CD8-positive, alpha-beta memory T cell (primary cell): ENCODE measurements around the gene MYH16. TPM values are rescaled to one million over a fixed set of nuclear protein-coding genes. Genes with fewer than 3 reads are reported as not detected.
A peak's percentile ranks its signal among the peaks of the same experiment; 100 is the strongest.

ENCODE experiments used
- CTCF ChIA-PET: fragments of 350-600 bp; sonication (Branson Sonifier 250); formaldehyde crosslinking; loops from one replicate; lab custom pipeline; 2021; ENCODE audit warnings: antibody characterized with exemption; lab: Charles Lee
- POLR2A ChIA-PET: fragments of 350-600 bp; sonication (Branson Sonifier 250); formaldehyde crosslinking; loops from one replicate; lab custom pipeline; 2021; ENCODE audit warnings: antibody characterized with exemption; lab: Charles Lee
- DNase-seq, 5 donors: peaks; one replicate each; pipeline versions ENCODE4 v3.0.0 to v3.0.0-alpha.2; 2020 to 2022; ENCODE audit warnings: mixed read lengths in 1 of 5
- H3K27ac ChIP-seq: one replicate; pipeline ENCODE4 v1.7.0; 2013; ENCODE audit warnings: low read depth, mild to moderate bottlenecking, low read length, moderate library complexity
- H3K27me3 ChIP-seq: 2 replicates; pipeline ENCODE4 v1.7.0; 2013; ENCODE audit warnings: low read length, mild to moderate bottlenecking; ENCODE audit not compliant: insufficient read depth, poor library complexity, severe bottlenecking
- H3K36me3 ChIP-seq: 2 replicates; pipeline ENCODE4 v1.7.0; 2013; ENCODE audit warnings: mild to moderate bottlenecking, low read length, moderate library complexity; ENCODE audit not compliant: insufficient read depth
- H3K4me1 ChIP-seq: 2 replicates; pipeline ENCODE4 v1.7.0; 2013; ENCODE audit warnings: mild to moderate bottlenecking, low read length, moderate library complexity; ENCODE audit not compliant: insufficient read depth
- H3K4me3 ChIP-seq: 2 replicates; pipeline ENCODE4 v1.7.0; 2013; ENCODE audit warnings: mild to moderate bottlenecking, low read length
- H3K9me3 ChIP-seq: 2 replicates; pipeline ENCODE4 v1.7.0; 2013; ENCODE audit warnings: mild to moderate bottlenecking, low read length
- H3K27ac Mint-ChIP-seq, 8 donors: one replicate each; pipeline ENCODE4 v1.8.0; 2020 to 2021; ENCODE audit warnings: mixed read lengths in 8 of 8, mild to moderate bottlenecking in 6 of 8, inconsistent platforms in 3 of 8, moderate library complexity in 3 of 8
- H3K27me3 Mint-ChIP-seq, 2 donors: one replicate each; pipeline ENCODE4 v1.8.0; 2020 to 2021; ENCODE audit warnings: mixed read lengths in 2 of 2, mild to moderate bottlenecking in 1 of 2, moderate library complexity in 1 of 2
- H3K36me3 Mint-ChIP-seq, 3 donors: one replicate each; pipeline ENCODE4 v1.8.0; 2020 to 2021; ENCODE audit warnings: mixed read lengths in 3 of 3, inconsistent platforms in 1 of 3, mild to moderate bottlenecking in 1 of 3
- H3K4me1 Mint-ChIP-seq, 3 donors: one replicate each; pipeline ENCODE4 v1.8.0; 2020 to 2021; ENCODE audit warnings: mixed read lengths in 3 of 3, inconsistent platforms in 1 of 3, mild to moderate bottlenecking in 1 of 3
- H3K4me3 Mint-ChIP-seq, 7 donors: one replicate each; pipeline ENCODE4 v1.8.0; 2020 to 2021; ENCODE audit warnings: mixed read lengths in 7 of 7, mild to moderate bottlenecking in 6 of 7, moderate library complexity in 4 of 7, inconsistent platforms in 2 of 7
- H3K9me3 Mint-ChIP-seq, 5 donors: one replicate each; pipeline ENCODE4 v1.8.0; 2020 to 2022; ENCODE audit warnings: mixed read lengths in 5 of 5, mild to moderate bottlenecking in 3 of 5, moderate library complexity in 2 of 5, inconsistent platforms in 1 of 5
- polyA plus RNA-seq: library from polyadenylated mRNA; unstranded; fragments of 300-500 nt; fragmentation: Illumina TruSeq; gene quantifications from one replicate; pipeline ENCODE4 v1.2.3, GENCODE V29; 2021
- total RNA-seq, 2 experiments: library from RNA; stranded (reverse); gene quantifications; one replicate each; pipeline ENCODE4 v1.2.3, GENCODE V29; 2021

Gene MYH16
- total and polyA plus RNA-seq, 3 experiments from 2014 or later: not detected

DNA sequence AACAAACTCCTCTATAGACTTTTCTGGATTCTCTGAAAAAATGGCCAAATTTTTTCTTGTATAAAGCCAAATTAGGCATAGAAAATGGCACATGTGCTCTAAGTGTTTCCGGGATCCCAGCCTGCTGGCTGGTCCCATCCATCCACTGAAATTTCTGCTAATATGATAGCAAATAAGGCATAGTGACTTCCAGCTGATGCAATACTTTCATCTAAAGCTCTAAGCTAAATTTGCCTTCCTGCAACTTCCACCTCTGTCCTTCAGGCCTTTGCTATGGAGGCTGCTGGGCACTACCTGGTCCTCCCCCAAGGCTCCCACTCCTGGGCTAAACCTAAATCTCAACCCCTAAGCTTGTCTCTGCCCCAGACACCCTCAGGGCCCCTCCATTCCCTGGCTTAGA, 20.5 kb downstream of the MYH16 start:
- Mint-ChIP-seq H3K4me3 (no peak overlapping the region), H3K9me3 (no peaks in the 10 kb centered on the region), H3K4me1 (no peaks in the 10 kb centered on the region), H3K36me3 (no peaks in the 10 kb centered on the region), H3K27ac (no peak overlapping the region), H3K27me3 (no peaks in the 10 kb centered on the region)
- no peaks in the 10 kb centered on the region for H3K4me1 ChIP-seq
- no peak overlapping the region for H3K27ac ChIP-seq
- H3K27me3 ChIP-seq: no peaks in the 10 kb centered on the region
- H3K36me3 ChIP-seq: no peaks in the 10 kb centered on the region
- no peaks in the 10 kb centered on the region for H3K9me3 ChIP-seq
- ChIA-PET CTCF (no interaction called here), POLR2A (no interaction called here)
- no peak for DNase-seq
- H3K4me3 ChIP-seq: no peak overlapping the region

GRCh38 chr7:99293650-99294049, 21.0 kb downstream of the MYH16 start:
- H3K27ac Mint-ChIP-seq: no peak overlapping the region
- H3K4me1 Mint-ChIP-seq: no peaks in the 10 kb centered on the region
- H3K36me3 Mint-ChIP-seq: no peaks in the 10 kb centered on the region
- no peaks in the 10 kb centered on the region for H3K27me3 ChIP-seq
- no peaks in the 10 kb centered on the region for H3K9me3 Mint-ChIP-seq
- H3K27ac ChIP-seq: no peak overlapping the region
- POLR2A ChIA-PET: no interaction called here
- H3K9me3 ChIP-seq: no peaks in the 10 kb centered on the region
- H3K4me3 ChIP-seq: no peak overlapping the region
- H3K4me3 Mint-ChIP-seq: no peak overlapping the region
- no peaks in the 10 kb centered on the region for H3K4me1 ChIP-seq
- CTCF ChIA-PET: interaction anchor here (1.1 kb wide), 1 partner anchor 17 kb away, joined by 3 read pairs; no protein-coding TSS in a partner anchor
- DNase-seq: no peak
- H3K36me3 ChIP-seq: no peaks in the 10 kb centered on the region
- no peaks in the 10 kb centered on the region for H3K27me3 Mint-ChIP-seq

DNA sequence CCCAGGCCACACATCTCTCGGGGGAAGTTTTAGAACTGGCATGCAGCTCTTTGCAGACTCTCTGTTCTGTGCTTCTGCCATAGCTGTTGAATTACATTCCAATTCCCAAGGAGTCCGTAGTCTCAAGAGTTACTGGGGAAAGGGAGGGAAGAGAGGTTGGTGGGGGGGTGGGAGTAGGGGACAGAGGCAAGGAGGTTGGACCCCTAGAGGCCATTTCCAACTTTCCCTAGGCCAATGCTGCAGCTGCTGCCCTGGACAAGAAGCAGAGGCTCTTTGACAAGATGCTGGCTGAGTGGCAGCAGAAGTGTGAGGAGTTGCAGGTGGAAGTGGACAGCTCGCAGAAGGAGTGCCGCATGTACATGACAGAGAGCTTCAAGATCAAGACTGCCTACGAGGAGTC, 23.8 kb downstream of the MYH16 start:
- H3K4me1 Mint-ChIP-seq: no peaks in the 10 kb centered on the region
- POLR2A ChIA-PET: interaction anchor here (0.6 kb wide), 1 partner anchor 23 kb away, joined by 4 read pairs; no protein-coding TSS in a partner anchor
- no peak for DNase-seq
- Histone ChIP-seq H3K9me3 (no peaks in the 10 kb centered on the region), H3K4me1 (no peaks in the 10 kb centered on the region), H3K36me3 (no peaks in the 10 kb centered on the region), H3K27me3 (no peaks in the 10 kb centered on the region), H3K27ac (no peak overlapping the region), H3K4me3 (no peak overlapping the region)
- H3K9me3 Mint-ChIP-seq: no peaks in the 10 kb centered on the region
- CTCF ChIA-PET: no interaction called here
- H3K4me3 Mint-ChIP-seq: no peak overlapping the region
- H3K36me3 Mint-ChIP-seq: no peaks in the 10 kb centered on the region
- H3K27ac Mint-ChIP-seq: peak overlapping the region in 1 of 8 donors; percentile 27
- H3K27me3 Mint-ChIP-seq: no peaks in the 10 kb centered on the region

DNA sequence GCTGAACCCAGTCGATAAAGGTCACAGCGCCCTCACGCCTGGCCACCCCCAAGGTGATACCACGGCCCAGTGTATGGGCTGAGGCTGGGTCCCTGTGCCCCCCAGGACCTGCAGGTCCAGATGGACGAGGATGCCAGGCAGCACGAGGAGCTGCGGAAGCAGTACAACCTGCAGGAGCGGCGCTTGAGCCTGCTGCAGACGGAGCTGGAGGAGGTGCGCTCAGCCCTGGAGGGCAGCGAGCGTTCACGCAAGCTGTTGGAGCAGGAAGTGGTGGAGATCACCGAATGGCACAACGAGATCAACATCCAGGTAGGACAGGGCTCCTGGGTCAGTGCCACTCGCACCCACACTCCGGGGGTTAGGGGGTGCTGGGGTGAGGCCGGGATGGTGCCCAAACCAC, 28.9 kb downstream of the MYH16 start:
- Mint-ChIP-seq H3K4me1 (no peaks in the 10 kb centered on the region), H3K27me3 (peaks cover 0 to 3% of the 10 kb centered on the region in 2 donors), H3K9me3 (no peaks in the 10 kb centered on the region), H3K27ac (no peak overlapping the region), H3K4me3 (no peak overlapping the region), H3K36me3 (no peaks in the 10 kb centered on the region)
- no peak for DNase-seq
- no peaks in the 10 kb centered on the region for H3K36me3 ChIP-seq
- H3K9me3 ChIP-seq: no peaks in the 10 kb centered on the region
- ChIA-PET CTCF (no interaction called here), POLR2A (interaction anchor here (0.5 kb wide), 1 partner anchor 416 kb away, joined by 4 read pairs; no protein-coding TSS in a partner anchor)
- no peak overlapping the region for H3K4me3 ChIP-seq
- H3K4me1 ChIP-seq: no peaks in the 10 kb centered on the region
- no peak overlapping the region for H3K27ac ChIP-seq
- no peaks in the 10 kb centered on the region for H3K27me3 ChIP-seq

GRCh38 chr7:99305473-99306260, 33.0 kb downstream of the MYH16 start:
- H3K4me3 Mint-ChIP-seq: no peak overlapping the region
- ChIA-PET CTCF (interaction anchor here (0.7 to 1.1 kb wide), 4 partner anchors 8 to 1769 kb away, joined by 3 read pairs; no protein-coding TSS in a partner anchor), POLR2A (no interaction called here)
- H3K36me3 ChIP-seq: no peaks in the 10 kb centered on the region
- H3K27ac ChIP-seq: no peak overlapping the region
- no peak overlapping the region for H3K27ac Mint-ChIP-seq
- peaks cover 0 to 4% (median 0%) of the 10 kb centered on the region in 3 donors for H3K36me3 Mint-ChIP-seq
- H3K4me1 Mint-ChIP-seq: no peaks in the 10 kb centered on the region
- H3K27me3 ChIP-seq: no peaks in the 10 kb centered on the region
- peaks cover 6 to 11% of the 10 kb centered on the region in 2 donors for H3K27me3 Mint-ChIP-seq
- DNase-seq: no peak
- H3K4me1 ChIP-seq: no peaks in the 10 kb centered on the region
- H3K4me3 ChIP-seq: no peak overlapping the region
- no peaks in the 10 kb centered on the region for H3K9me3 ChIP-seq
- peaks cover 0 to 4% (median 0%) of the 10 kb centered on the region in 5 donors for H3K9me3 Mint-ChIP-seq

GRCh38 chr7:99308461-99309074, 35.9 kb downstream of the MYH16 start:
- peaks cover 1 to 5% (median 4%) of the 10 kb centered on the region in 3 donors for H3K4me1 Mint-ChIP-seq
- ChIA-PET POLR2A (no interaction called here), CTCF (no interaction called here)
- peaks cover 0 to 4% (median 0%) of the 10 kb centered on the region in 3 donors for H3K36me3 Mint-ChIP-seq
- Histone ChIP-seq H3K27ac (no peak overlapping the region), H3K4me1 (no peaks in the 10 kb centered on the region), H3K9me3 (no peaks in the 10 kb centered on the region), H3K36me3 (no peaks in the 10 kb centered on the region), H3K27me3 (no peaks in the 10 kb centered on the region), H3K4me3 (no peak overlapping the region)
- H3K9me3 Mint-ChIP-seq: peaks cover 0 to 4% (median 0%) of the 10 kb centered on the region in 5 donors
- H3K27ac Mint-ChIP-seq: no peak overlapping the region
- no peak overlapping the region for H3K4me3 Mint-ChIP-seq
- peaks cover 11 to 24% of the 10 kb centered on the region in 2 donors for H3K27me3 Mint-ChIP-seq
- DNase-seq: no peak

DNA sequence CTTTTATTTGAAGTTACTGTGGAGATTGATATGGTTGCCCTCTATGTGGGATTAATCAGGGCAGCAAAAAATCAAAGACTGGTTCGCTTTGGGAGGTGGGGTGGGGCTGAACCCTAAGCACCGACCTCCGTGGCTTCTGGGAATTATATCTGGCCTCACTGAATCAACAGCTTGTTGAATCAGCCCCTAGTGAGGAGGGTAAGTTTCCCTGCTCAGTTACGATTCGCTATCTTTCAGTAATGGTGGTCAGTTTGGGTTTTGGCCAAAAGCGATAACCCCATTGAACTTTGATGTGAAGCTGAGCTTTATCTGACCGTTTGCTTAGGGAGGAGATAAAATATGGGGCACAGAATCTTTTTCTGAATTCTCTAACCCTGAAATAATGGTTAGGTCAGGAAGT, 36.5 kb downstream of the MYH16 start:
- Mint-ChIP-seq H3K27me3 (peaks cover 11 to 24% of the 10 kb centered on the region in 2 donors), H3K9me3 (peaks cover 0 to 4% (median 0%) of the 10 kb centered on the region in 5 donors), H3K4me3 (no peak overlapping the region), H3K36me3 (peaks cover 0 to 4% (median 0%) of the 10 kb centered on the region in 3 donors), H3K4me1 (peaks cover 1 to 5% (median 4%) of the 10 kb centered on the region in 3 donors), H3K27ac (no peak overlapping the region)
- H3K27ac ChIP-seq: no peak overlapping the region
- H3K4me3 ChIP-seq: no peak overlapping the region
- H3K36me3 ChIP-seq: no peaks in the 10 kb centered on the region
- no peaks in the 10 kb centered on the region for H3K9me3 ChIP-seq
- ChIA-PET POLR2A (no interaction called here), CTCF (interaction anchor here (1.0 kb wide), 1 partner anchor 18 kb away, joined by 3 read pairs; no protein-coding TSS in a partner anchor)
- no peaks in the 10 kb centered on the region for H3K4me1 ChIP-seq
- DNase-seq: no peak
- no peaks in the 10 kb centered on the region for H3K27me3 ChIP-seq

GRCh38 chr7:99310004-99310403, 37.4 kb downstream of the MYH16 start:
- Histone ChIP-seq H3K9me3 (no peaks in the 10 kb centered on the region), H3K4me1 (no peaks in the 10 kb centered on the region), H3K27ac (no peak overlapping the region), H3K4me3 (no peak overlapping the region), H3K36me3 (no peaks in the 10 kb centered on the region), H3K27me3 (no peaks in the 10 kb centered on the region)
- Mint-ChIP-seq H3K27ac (no peak overlapping the region), H3K4me3 (no peak overlapping the region), H3K36me3 (peaks cover 0 to 4% (median 0%) of the 10 kb centered on the region in 3 donors), H3K4me1 (peaks cover 1 to 10% (median 10%) of the 10 kb centered on the region in 3 donors), H3K9me3 (peaks cover 0 to 4% (median 0%) of the 10 kb centered on the region in 5 donors), H3K27me3 (peaks cover 8 to 29% of the 10 kb centered on the region in 2 donors)
- no peak for DNase-seq
- ChIA-PET CTCF (interaction anchor here (0.7 to 1.4 kb wide), 3 partner anchors 11 to 17 kb away, joined by 3 read pairs; no protein-coding TSS in a partner anchor), POLR2A (no interaction called here)
